Mesendoderm (in vitro differentiated cells): ENCODE results near the gene HOXA10.

Source experiments
- DNase-seq: peaks from one replicate; pipeline ENCODE4 v3.0.0; 2013
- H2AK5ac ChIP-seq: 2 replicates; pipeline ENCODE4 v1.6.1; 2013; ENCODE audit warnings: low read length, inconsistent platforms
- H2BK120ac ChIP-seq: 2 replicates; pipeline ENCODE4 v1.6.1; 2013; ENCODE audit warnings: low read depth, mild to moderate bottlenecking, low read length, moderate library complexity, mixed read lengths
- H2BK15ac ChIP-seq: replicated peaks from 2 replicates; pipeline ENCODE4 v1.6.1; 2013; ENCODE audit warnings: low read depth, mild to moderate bottlenecking, moderate library complexity
- H2BK5ac ChIP-seq: 2 replicates; pipeline ENCODE4 v1.6.1; 2013; ENCODE audit warnings: low read length, inconsistent platforms
- H3K18ac ChIP-seq: 2 replicates; pipeline ENCODE4 v1.6.1; 2013; ENCODE audit warnings: mild to moderate bottlenecking, low read length, mixed read lengths
- H3K23ac ChIP-seq: one replicate; pipeline ENCODE4 v1.6.1; 2013; ENCODE audit warnings: low read length
- H3K27ac ChIP-seq: 2 replicates; pipeline ENCODE4 v1.5.1; 2013; ENCODE audit warnings: low read depth, mild to moderate bottlenecking, inconsistent platforms, low read length, moderate library complexity
- H3K27me3 ChIP-seq: 2 replicates; pipeline ENCODE4 v1.6.1; 2013; ENCODE audit warnings: low read length, control low read depth, mild to moderate bottlenecking, inconsistent platforms; ENCODE audit not compliant: insufficient read depth, poor library complexity
- H3K36me3 ChIP-seq: 2 replicates; pipeline ENCODE4 v1.6.1; 2013; ENCODE audit warnings: low read length, inconsistent platforms; ENCODE audit not compliant: control insufficient read depth, insufficient read depth
- H3K4ac ChIP-seq: one replicate; pipeline ENCODE4 v1.6.1; 2013; ENCODE audit warnings: low read depth, mild to moderate bottlenecking, low read length, moderate library complexity
- H3K4me1 ChIP-seq: 2 replicates; pipeline ENCODE4 v1.6.1; 2013; ENCODE audit warnings: low read depth, low read length, inconsistent platforms; ENCODE audit not compliant: control insufficient read depth
- H3K4me2 ChIP-seq: 2 replicates; pipeline ENCODE4 v1.6.1; 2013; ENCODE audit warnings: low read length
- H3K4me3 ChIP-seq: 2 replicates; pipeline ENCODE4 v1.5.1; 2013; ENCODE audit warnings: mild to moderate bottlenecking, low read length
- H3K56ac ChIP-seq: one replicate; pipeline ENCODE4 v1.6.1; 2013; ENCODE audit warnings: low read length
- H3K79me1 ChIP-seq: 2 replicates; pipeline ENCODE4 v1.6.1; 2013; ENCODE audit warnings: low read length, inconsistent platforms
- H3K79me2 ChIP-seq: 2 replicates; pipeline ENCODE4 v1.6.1; 2013; ENCODE audit warnings: mild to moderate bottlenecking, low read length; ENCODE audit not compliant: control insufficient read depth, insufficient read depth
- H3K9ac ChIP-seq: 2 replicates; pipeline ENCODE4 v1.6.1; 2013; ENCODE audit warnings: low read length, inconsistent platforms
- H4K5ac ChIP-seq: one replicate; pipeline ENCODE4 v1.6.1; 2013; ENCODE audit warnings: low read length
- H4K8ac ChIP-seq: one replicate; pipeline ENCODE4 v1.6.1; 2013; ENCODE audit warnings: low read depth, mild to moderate bottlenecking, control low read depth, low read length, moderate library complexity
- WGBS: extraction: QIAGEN DNeasy Blood & Tissue Kit; methylation state at CpG from one replicate; pipeline ENCODE4 v1.1.7; 2013; ENCODE audit warnings: low lambda C conversion rate, missing lambda C conversion rate; ENCODE audit not compliant: insufficient coverage; ENCODE audit errors: extremely low coverage; 5-methylcytosine and 5-hydroxymethylcytosine counted together

The HOXA10 gene

DNA sequence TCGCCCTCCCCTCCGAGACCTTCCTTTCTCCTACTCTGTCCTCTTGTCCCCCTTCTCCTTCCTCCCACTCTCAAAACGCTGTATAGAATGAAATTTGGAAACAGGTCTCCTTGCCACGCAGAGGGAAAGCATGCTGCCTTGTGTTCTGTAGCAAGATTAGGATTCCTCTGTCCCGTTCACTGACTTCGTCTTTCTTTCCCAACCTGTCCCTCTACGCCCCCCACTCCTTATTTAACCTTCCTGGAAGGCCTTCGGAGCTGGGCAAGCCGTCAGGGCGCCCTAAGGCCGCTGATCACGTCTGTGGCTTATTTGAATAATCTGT lies 10.1 kb downstream of the HOXA10 start:
- no peak overlapping the region for H3K4ac ChIP-seq
- H3K4me2 ChIP-seq: no peak overlapping the region
- peaks cover 88% of the 10 kb centered on the region for H3K27me3 ChIP-seq
- WGBS: no CpG with 5 or more reads among the region's 12 CpGs
- no peak overlapping the region for H3K18ac ChIP-seq
- no peak overlapping the region for H4K5ac ChIP-seq
- H3K9ac ChIP-seq: no peak overlapping the region
- H2AK5ac ChIP-seq: no peak overlapping the region
- no peak overlapping the region for H3K56ac ChIP-seq
- no peak overlapping the region for H2BK120ac ChIP-seq
- H3K27ac ChIP-seq: no peak overlapping the region
- no peak overlapping the region for H3K23ac ChIP-seq
- no peaks in the 10 kb centered on the region for H3K79me1 ChIP-seq
- no peak overlapping the region for H4K8ac ChIP-seq
- no peak for DNase-seq
- H3K36me3 ChIP-seq: no peaks in the 10 kb centered on the region
- no peaks in the 10 kb centered on the region for H3K4me1 ChIP-seq
- no peaks in the 10 kb centered on the region for H3K79me2 ChIP-seq
- H2BK5ac ChIP-seq: no peak overlapping the region
- H3K4me3 ChIP-seq: no peak overlapping the region
- no peak overlapping the region for H2BK15ac ChIP-seq

DNA sequence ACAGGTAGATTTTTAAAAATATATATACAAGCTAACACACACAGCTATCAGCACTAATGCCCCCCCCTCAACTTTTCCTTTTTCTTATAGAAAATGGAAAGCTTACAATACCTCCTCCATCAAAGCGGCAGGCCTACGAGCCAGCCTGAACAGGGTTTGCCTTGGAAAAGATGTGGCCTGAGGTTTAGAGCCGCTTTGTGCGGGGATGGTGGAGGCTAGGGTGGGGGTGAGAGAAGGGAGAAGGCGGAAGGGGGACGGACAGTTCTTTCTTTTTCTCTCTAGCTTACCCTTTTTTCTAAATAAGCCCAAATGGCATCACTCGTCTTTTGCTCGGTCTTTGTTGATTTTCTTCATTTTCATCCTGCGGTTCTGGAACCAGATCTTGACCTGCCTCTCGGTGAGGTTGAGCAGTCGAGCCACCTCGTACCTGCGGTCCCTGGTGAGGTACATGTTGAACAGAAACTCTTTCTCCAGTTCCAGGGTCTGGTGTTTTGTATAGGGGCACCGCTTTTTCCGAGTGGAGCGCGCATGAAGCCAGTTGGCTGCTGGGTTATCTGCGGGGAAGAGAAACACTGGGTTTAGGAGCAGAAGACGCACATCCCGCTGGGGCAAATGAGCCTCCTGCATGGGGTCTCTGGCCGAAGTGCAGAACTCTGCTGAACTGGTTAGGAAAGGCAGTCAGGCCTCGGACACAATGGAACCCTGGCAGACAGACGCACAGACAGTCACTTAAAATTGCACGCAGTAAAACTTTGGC lies 10.7 kb downstream of the HOXA10 start:
- Histone ChIP-seq H2AK5ac (no peak overlapping the region), H3K4me3 (no peak overlapping the region), H3K4ac (no peak overlapping the region), H3K4me2 (no peak overlapping the region), H3K56ac (no peak overlapping the region), H3K79me2 (no peaks in the 10 kb centered on the region), H3K18ac (no peak overlapping the region), H3K4me1 (no peaks in the 10 kb centered on the region), H3K23ac (no peak overlapping the region), H4K5ac (no peak overlapping the region), H3K79me1 (no peaks in the 10 kb centered on the region), H3K9ac (no peak overlapping the region), H2BK15ac (no peak overlapping the region), H2BK5ac (no peak overlapping the region), H4K8ac (no peak overlapping the region), H3K36me3 (no peaks in the 10 kb centered on the region), H2BK120ac (no peak overlapping the region), H3K27me3 (peaks cover 89% of the 10 kb centered on the region), H3K27ac (no peak overlapping the region)
- no CpG with 5 or more reads among the region's 24 CpGs for WGBS
- no peak for DNase-seq

GRCh38 chr7:27162561-27163287 lies 11.4 kb downstream of the HOXA10 start:
- no CpG with 5 or more reads among the region's 7 CpGs for WGBS
- Histone ChIP-seq H3K27me3 (peaks cover 89% of the 10 kb centered on the region), H3K79me2 (no peaks in the 10 kb centered on the region), H2AK5ac (no peak overlapping the region), H4K8ac (no peak overlapping the region), H3K18ac (no peak overlapping the region), H3K79me1 (no peaks in the 10 kb centered on the region), H3K4me3 (no peak overlapping the region), H3K4ac (no peak overlapping the region), H3K27ac (no peak overlapping the region), H2BK15ac (no peak overlapping the region), H3K4me1 (no peaks in the 10 kb centered on the region), H3K56ac (no peak overlapping the region), H2BK5ac (no peak overlapping the region), H2BK120ac (no peak overlapping the region), H4K5ac (no peak overlapping the region), H3K9ac (no peak overlapping the region), H3K23ac (no peak overlapping the region), H3K36me3 (no peaks in the 10 kb centered on the region), H3K4me2 (no peak overlapping the region)
- no peak for DNase-seq

DNA sequence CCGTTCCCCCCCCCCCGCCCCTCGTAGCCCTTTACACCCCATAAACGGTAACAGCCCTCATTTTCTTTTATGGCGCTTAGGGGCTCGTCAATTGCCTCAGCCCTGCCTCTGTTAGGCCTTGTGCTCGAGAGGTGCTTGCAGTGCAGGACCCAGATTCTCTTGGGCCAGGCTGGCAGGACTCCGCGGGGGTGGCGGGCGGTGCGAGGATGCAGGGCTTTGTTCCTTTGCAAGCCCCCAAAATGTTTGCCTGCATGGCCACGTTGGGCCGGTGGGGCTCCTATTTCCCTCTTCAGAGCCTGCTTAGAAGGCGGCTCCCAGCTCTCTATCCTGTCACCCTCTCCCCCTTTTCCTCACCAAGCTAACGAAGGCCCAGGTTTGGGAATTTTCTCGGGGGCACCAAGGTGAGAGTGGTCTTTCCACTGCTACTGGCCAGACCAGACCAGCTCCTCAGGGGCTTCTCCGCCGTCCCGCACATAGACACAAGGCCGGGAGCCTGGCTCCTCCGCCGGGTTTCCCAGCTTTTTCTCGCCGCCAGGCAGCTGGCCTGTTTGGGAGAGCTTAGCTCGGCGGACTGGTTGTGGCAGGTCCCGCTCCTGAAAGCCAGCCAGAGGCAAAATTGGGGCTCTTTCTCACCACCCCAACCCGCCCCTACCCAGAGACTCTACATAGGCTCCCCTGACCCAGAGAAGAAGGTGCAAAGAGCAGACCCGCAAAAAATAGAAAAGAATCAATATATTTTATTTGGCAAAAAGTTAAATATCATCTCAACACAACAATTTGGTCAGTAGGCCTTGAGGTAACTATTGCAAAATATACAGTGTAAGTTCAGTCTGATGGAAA lies 12.2 kb downstream of the HOXA10 start:
- H3K27ac ChIP-seq: no peak overlapping the region
- no peak overlapping the region for H2BK15ac ChIP-seq
- H3K23ac ChIP-seq: no peak overlapping the region
- H4K8ac ChIP-seq: no peak overlapping the region
- no peak overlapping the region for H4K5ac ChIP-seq
- no peaks in the 10 kb centered on the region for H3K4me1 ChIP-seq
- H3K79me2 ChIP-seq: no peaks in the 10 kb centered on the region
- DNase-seq: no peak
- no peak overlapping the region for H3K4me2 ChIP-seq
- H3K56ac ChIP-seq: no peak overlapping the region
- WGBS: no CpG with 5 or more reads among the region's 30 CpGs
- H2BK120ac ChIP-seq: no peak overlapping the region
- H3K4ac ChIP-seq: no peak overlapping the region
- peaks cover 89% of the 10 kb centered on the region for H3K27me3 ChIP-seq
- H3K4me3 ChIP-seq: no peak overlapping the region
- no peak overlapping the region for H3K9ac ChIP-seq
- H3K79me1 ChIP-seq: no peaks in the 10 kb centered on the region
- H2BK5ac ChIP-seq: no peak overlapping the region
- no peak overlapping the region for H3K18ac ChIP-seq
- H2AK5ac ChIP-seq: no peak overlapping the region
- no peaks in the 10 kb centered on the region for H3K36me3 ChIP-seq

GRCh38 chr7:27161214-27161720 lies 12.9 kb downstream of the HOXA10 start:
- Histone ChIP-seq H3K4me2 (no peak overlapping the region), H2BK15ac (no peak overlapping the region), H2BK5ac (no peak overlapping the region), H2BK120ac (no peak overlapping the region), H3K18ac (no peak overlapping the region), H3K27me3 (peaks cover 89% of the 10 kb centered on the region), H3K4me1 (no peaks in the 10 kb centered on the region), H4K5ac (no peak overlapping the region), H3K56ac (no peak overlapping the region), H3K4me3 (no peak overlapping the region), H3K79me1 (no peaks in the 10 kb centered on the region), H3K9ac (no peak overlapping the region), H2AK5ac (no peak overlapping the region), H3K4ac (no peak overlapping the region), H3K23ac (no peak overlapping the region), H3K79me2 (no peaks in the 10 kb centered on the region), H3K27ac (no peak overlapping the region), H4K8ac (no peak overlapping the region), H3K36me3 (no peaks in the 10 kb centered on the region)
- no CpG with 5 or more reads among the region's 27 CpGs for WGBS
- DNase-seq: no peak
